Endothelial cell of umbilical vein (primary cell): ENCODE results near the gene DGKH. TPM values are rescaled to one million over a fixed set of nuclear protein-coding genes. Genes with fewer than 3 reads are reported as not detected.

Source experiments
- BruUV-seq: library from RNA; stranded (reverse); fragments of 400-500 nt; replicated peaks from 2 replicates; lab custom pipeline; 2021; lab: Mats Ljungman, UMichigan
- CTCF ChIA-PET: fragments of 300-600, 350-600 bp; sonication (Branson Sonifier 250); formaldehyde crosslinking; loops from one replicate; lab custom pipeline; 2021; ENCODE audit warnings: antibody characterized with exemption, inconsistent platforms; lab: Charles Lee
- POLR2A ChIA-PET: fragments of 300-600, 350-600 bp; sonication (Branson Sonifier 250); formaldehyde crosslinking; loops from one replicate; lab custom pipeline; 2021; ENCODE audit warnings: antibody characterized with exemption, inconsistent platforms; lab: Charles Lee
- DNase-seq: peaks from one replicate; pipeline ENCODE4 v3.0.0-alpha.2; 2011; ENCODE audit warnings: low read depth, low spot score
- FAIRE-seq: peaks from 2 replicates; lab custom pipeline; 2011; peaks lifted over from hg19 to GRCh38; lab: Jason Lieb, UNC
- H2AFZ ChIP-seq: 2 replicates; pipeline ENCODE4 v1.6.0; 2012; ENCODE audit warnings: low read depth, low read length, control low read depth, inconsistent platforms
- H3K27ac ChIP-seq: 2 replicates; pipeline ENCODE4 v1.5.1; 2011; ENCODE audit warnings: low read depth, mild to moderate bottlenecking, control low read depth, low read length, moderate library complexity; ENCODE audit not compliant: insufficient read depth
- H3K27me3 ChIP-seq, 2 experiments: 2 replicates each; pipeline versions ENCODE4 v1.6.0 to v1.6.1; 2011; ENCODE audit warnings: low read length in 2 of 2, mixed read lengths in 1 of 2; ENCODE audit not compliant: control insufficient read depth in 2 of 2, insufficient read depth in 2 of 2
- H3K36me3 ChIP-seq, 2 experiments: 2 replicates in 1 of 2; 3 replicates in 1 of 2; pipeline ENCODE4 v1.5.1; 2011; ENCODE audit warnings: low read length in 2 of 2, mild to moderate bottlenecking in 1 of 2, moderate library complexity in 1 of 2; ENCODE audit not compliant: control insufficient read depth in 2 of 2, insufficient read depth in 2 of 2; ENCODE audit errors: extremely low read depth in 1 of 2
- H3K4me1 ChIP-seq: 3 replicates; pipeline ENCODE4 v1.5.1; 2011; ENCODE audit warnings: mild to moderate bottlenecking, low read length; ENCODE audit not compliant: control insufficient read depth, insufficient read depth; ENCODE audit errors: extremely low read depth
- H3K4me2 ChIP-seq: 2 replicates; pipeline ENCODE4 v1.6.1; 2011; ENCODE audit warnings: low read length, control low read depth, mixed read lengths; ENCODE audit not compliant: insufficient read depth
- H3K4me3 ChIP-seq, 3 experiments: fragments of 200-600 bp in 1 of 3; sonication (generic), shearing (Covaris generic) in 1 of 3; replicated peaks in 1 of 3; 2 replicates each; pipeline ENCODE4 v1.5.1; 2011 to 2016; ENCODE audit warnings: control low read depth in 3 of 3, low read length in 3 of 3, mild to moderate bottlenecking in 2 of 3, inconsistent platforms in 1 of 3, low read depth in 1 of 3, moderate library complexity in 1 of 3; ENCODE audit not compliant: insufficient read depth in 1 of 3
- H3K79me2 ChIP-seq: 2 replicates; pipeline ENCODE4 v1.6.0; 2012; ENCODE audit warnings: low read length, inconsistent platforms; ENCODE audit not compliant: control insufficient read depth, insufficient read depth
- H3K9ac ChIP-seq: replicated peaks from 2 replicates; pipeline ENCODE3; 2011; ENCODE audit warnings: low read length, control low read depth; ENCODE audit not compliant: insufficient read depth; ENCODE audit errors: extremely low read depth
- H3K9me1 ChIP-seq: replicated peaks from 3 replicates; pipeline ENCODE4 v1.6.0; 2011; ENCODE audit warnings: mild to moderate bottlenecking, low read length; ENCODE audit not compliant: control insufficient read depth, insufficient read depth; ENCODE audit errors: extremely low read depth
- H3K9me3 ChIP-seq: replicated peaks from 2 replicates; pipeline ENCODE4 v1.5.1; 2012; ENCODE audit warnings: low read length, inconsistent platforms; ENCODE audit not compliant: control insufficient read depth, insufficient read depth
- H4K20me1 ChIP-seq: replicated peaks from 2 replicates; pipeline ENCODE3; 2011; ENCODE audit warnings: mild to moderate bottlenecking, low read length; ENCODE audit not compliant: control insufficient read depth, insufficient read depth; ENCODE audit errors: extremely low read depth
- CTCF ChIP-seq, 2 donors: IDR thresholded peaks; 1 replicate in 1 of 2; 2 replicates in 1 of 2; pipeline ENCODE4 v1.5.1; 2011; ENCODE audit warnings: low read length in 2 of 2, mild to moderate bottlenecking in 2 of 2, moderate library complexity in 2 of 2, control low read depth in 1 of 2, inconsistent platforms in 1 of 2, low read depth in 1 of 2; ENCODE audit not compliant: insufficient read depth in 1 of 2; ENCODE audit errors: extremely low read depth in 1 of 2
- EZH2 ChIP-seq: IDR thresholded peaks from 2 replicates; pipeline ENCODE4 v1.6.1; 2012; ENCODE audit warnings: borderline replicate concordance, low read depth, mild to moderate bottlenecking, moderate library complexity, low read length, inconsistent platforms; ENCODE audit not compliant: severe bottlenecking
- FOS ChIP-seq: IDR thresholded peaks from 2 replicates; pipeline ENCODE4 v1.6.1; 2011; ENCODE audit warnings: mild to moderate bottlenecking, low read length, moderate library complexity, borderline replicate concordance; ENCODE audit not compliant: insufficient read depth
- GATA2 ChIP-seq: IDR thresholded peaks from 2 replicates; pipeline ENCODE4 v1.7.0; 2011; ENCODE audit warnings: low read depth, mild to moderate bottlenecking, moderate library complexity, mixed read lengths, low read length; ENCODE audit not compliant: insufficient read length, insufficient read depth
- JUN ChIP-seq: IDR thresholded peaks from 2 replicates; pipeline ENCODE4 v1.6.1; 2011; ENCODE audit warnings: borderline replicate concordance, low read depth; ENCODE audit not compliant: insufficient read length, insufficient read depth
- MAX ChIP-seq: IDR thresholded peaks from 2 replicates; pipeline ENCODE4 v1.6.1; 2011; ENCODE audit not compliant: insufficient read depth, insufficient read length
- MYC ChIP-seq: IDR thresholded peaks from one replicate; pipeline ENCODE4 v1.6.1; 2011; ENCODE audit warnings: mild to moderate bottlenecking, low read depth, low read length
- POLR2A ChIP-seq: IDR thresholded peaks from 2 replicates; pipeline ENCODE4 v1.6.1; 2012; ENCODE audit warnings: low read depth, mild to moderate bottlenecking, control low read depth, low read length
- POLR2AphosphoS5 ChIP-seq: IDR thresholded peaks from 2 replicates; pipeline ENCODE4 v1.6.1; 2012; ENCODE audit warnings: low read depth, mild to moderate bottlenecking, control low read depth, low read length, moderate library complexity; ENCODE audit not compliant: insufficient read depth
- dilution Hi-C: fragments of 300-500 bp; cut with MboI; formaldehyde crosslinking; loops from one replicate; pipeline ENCODE4 v1.15.0; 2019; ENCODE audit warnings: low sequenced_read_pairs; ENCODE audit not compliant: extremely low pct_ligation_motif_present
- intact Hi-C: fragments of 100-400 bp; cut with micrococcal nuclease; formaldehyde crosslinking; loops from one replicate; pipeline ENCODE4 v1.10.0; 2022
- polyA plus RNA-seq, 4 experiments: library from polyadenylated mRNA; depleted of rRNA in 3 of 4; stranded (reverse) in 3 of 4; unstranded in 1 of 4; fragments of >200 nt; gene quantifications; 2 replicates each; pipeline versions ENCODE4 v1.2.1 to v1.2.3, GENCODE V29; 2011 to 2012; ENCODE audit warnings: missing spikeins in 1 of 4
- total RNA-seq: library from RNA; stranded (reverse); gene quantifications from 2 replicates; pipeline ENCODE4 v1.2.3, GENCODE V29; 2021

DGKH gene
- total and polyA plus RNA-seq, 2 donors (not counting 3 experiments of a cell fraction or from before 2014, with no cell fraction given): 4.1 to 30.1 TPM

GRCh38 chr13:42014119-42014518 is 34.3 kb upstream of the DGKH start:
- dilution Hi-C loops: no loop called here
- CTCF ChIA-PET: no interaction called here

More at GRCh38 chr13:42014119-42014518, 34.3 kb upstream of the DGKH start:
- Histone ChIP-seq H3K9me3 (no peaks in the 10 kb centered on the region), H3K4me3 (no peak overlapping the region), H3K4me1 (peaks cover 7% of the 10 kb centered on the region), H2AFZ (no peak overlapping the region), H3K27me3 (peaks cover 0 to 1% of the 10 kb centered on the region in 2 experiments), H3K9me1 (no peaks in the 10 kb centered on the region), H3K36me3 (no peaks in the 10 kb centered on the region), H3K27ac (no peak overlapping the region), H3K9ac (no peak overlapping the region), H3K4me2 (no peak overlapping the region), H3K79me2 (no peaks in the 10 kb centered on the region), H4K20me1 (no peaks in the 10 kb centered on the region)
- TF ChIP-seq MAX (no peak), FOS (no peak), POLR2A (no peak), MYC (no peak), JUN (no peak), EZH2 (no peak), GATA2 (no peak), CTCF (IDR thresholded peaks at IDR 0.05; ENCODE audit: extremely low read depth in 1 of 2, insufficient read depth in 1 of 2, low read depth in 1 of 2, low read length in 2 of 2) (no peak), POLR2AphosphoS5 (no peak)
- POLR2A ChIA-PET: no interaction called here
- FAIRE-seq (no peak), DNase-seq (no peak)
- intact Hi-C loops: no loop called here
- BruUV-seq: no TSS peak
